Hepatocyte (in vitro differentiated cells): Measurements from ENCODE around the gene EMSY.

Source experiments
- CTCF ChIP-seq: fragments of 200-600 bp; sonication (generic); IDR thresholded peaks from 2 replicates; pipeline ENCODE4 v1.5.1; 2016; ENCODE audit warnings: antibody characterized with exemption, mild to moderate bottlenecking; ENCODE audit not compliant: poor library complexity
- EZH2phosphoT487 ChIP-seq: fragments of 200-600 bp; sonication (generic); IDR thresholded peaks from one replicate; pipeline ENCODE4 v1.6.1; 2018; ENCODE audit warnings: antibody characterized with exemption, mild to moderate bottlenecking, low read depth, moderate library complexity; ENCODE audit not compliant: unreplicated experiment, severe bottlenecking

- TF ChIP-seq CTCF (no peak), EZH2phosphoT487 (no peak)
Observed at GRCh38 chr11:76395296-76395695, 49.5 kb upstream of the EMSY start.
